ENCODE measurements around the gene TKT.

TKT gene

DNA sequence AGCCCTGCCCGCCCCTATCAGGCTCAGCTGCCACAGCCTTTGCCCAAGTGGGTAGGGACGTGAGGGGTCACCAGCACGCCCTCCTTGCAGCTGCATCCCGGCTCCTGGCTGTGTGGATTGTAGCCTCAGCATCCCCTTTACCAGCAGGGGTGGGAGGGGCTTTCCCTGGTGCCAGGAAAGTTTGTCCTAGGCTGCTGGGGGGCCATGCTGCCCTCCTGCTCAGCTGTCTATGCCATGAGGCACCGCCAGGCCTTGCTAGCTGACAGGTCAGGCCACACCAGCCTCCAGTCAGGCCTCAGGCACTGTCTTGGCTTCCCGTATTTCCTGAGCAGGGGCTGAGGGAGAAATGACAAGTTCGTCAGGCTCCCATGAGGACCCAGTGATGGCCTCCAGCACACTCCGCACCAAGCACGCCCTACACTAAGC lies 32.3 kb downstream of the TKT start:
- no peak for DNase-seq

DNA sequence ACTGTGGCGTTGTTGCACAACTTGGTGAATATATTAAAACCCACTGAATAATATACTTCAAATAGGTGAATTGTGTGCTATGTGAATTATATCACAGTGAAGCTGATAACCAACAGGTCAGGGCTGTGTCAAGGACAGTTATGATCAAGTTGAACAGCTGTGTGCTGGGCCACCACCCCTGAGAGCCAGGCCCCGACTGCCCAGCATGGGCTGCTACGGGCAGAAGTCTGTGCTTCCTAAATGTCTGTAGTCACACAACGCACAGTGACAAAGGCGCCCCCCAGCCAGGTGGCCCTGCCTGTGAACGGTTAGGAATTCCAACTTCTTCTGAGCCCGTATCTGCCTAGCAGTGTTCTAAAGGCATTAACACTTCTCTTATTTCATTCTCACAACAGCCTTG lies 32.8 kb downstream of the TKT start:
- no peak for DNase-seq

DNA sequence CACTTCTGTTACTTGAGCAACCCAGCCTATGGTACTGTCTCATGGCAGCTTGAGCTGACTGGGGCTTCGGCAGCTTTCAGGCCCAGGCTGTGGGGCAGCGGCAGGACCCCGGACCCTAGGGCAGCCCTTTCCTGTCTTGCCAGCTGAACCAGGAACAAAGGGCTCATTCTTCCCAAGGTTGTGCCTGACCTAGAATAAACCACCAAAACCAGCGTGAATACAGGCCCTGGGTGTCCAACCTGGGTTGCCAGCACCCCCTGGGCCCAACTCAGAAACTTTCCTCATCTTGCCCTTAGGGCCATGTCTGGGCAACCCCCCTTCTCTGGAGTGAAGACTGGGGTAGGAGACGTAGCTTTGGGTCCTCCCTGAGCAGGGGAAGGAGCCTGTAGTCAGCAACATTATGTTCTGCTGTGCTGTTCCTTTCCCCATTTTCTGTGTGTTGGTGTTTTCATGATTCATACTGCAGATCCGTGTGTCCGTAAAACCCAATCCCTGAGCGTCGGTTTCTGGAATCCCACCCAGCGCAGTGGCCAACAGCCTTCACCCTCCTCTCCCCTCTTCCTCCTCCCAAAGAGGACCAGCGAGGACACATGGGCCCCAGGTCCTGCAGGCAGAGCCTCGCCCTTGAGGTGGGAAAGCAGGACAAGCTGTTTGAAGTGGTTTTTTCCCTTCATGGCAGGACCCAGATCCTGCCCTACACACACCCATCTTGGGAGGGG lies 33.5 kb downstream of the TKT start:
- no peak for DNase-seq

GRCh38 chr3:53221827-53222182 lies 34.0 kb downstream of the TKT start:
- DNase-seq, result no peak

DNA sequence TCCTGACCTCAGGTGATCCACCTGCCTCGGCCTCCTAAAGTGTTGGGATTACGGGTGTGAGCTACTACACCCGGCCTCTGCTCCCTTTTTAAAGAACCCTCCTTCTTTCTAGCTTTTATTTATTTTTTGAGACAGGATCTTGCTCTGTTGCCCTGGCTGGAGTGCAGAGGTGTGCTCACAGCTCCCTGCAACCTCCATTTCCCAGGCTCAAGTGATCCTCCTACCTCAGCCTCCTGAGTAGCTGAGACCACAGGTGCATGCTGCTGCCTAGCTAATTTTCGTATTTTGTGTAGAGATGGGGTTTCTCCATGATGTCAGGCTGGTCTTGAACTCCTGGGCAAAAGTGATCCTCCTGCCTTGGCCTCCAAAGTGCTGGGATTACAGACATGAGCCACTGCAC lies 34.5 kb downstream of the TKT start:
- no peak for DNase-seq

DNA sequence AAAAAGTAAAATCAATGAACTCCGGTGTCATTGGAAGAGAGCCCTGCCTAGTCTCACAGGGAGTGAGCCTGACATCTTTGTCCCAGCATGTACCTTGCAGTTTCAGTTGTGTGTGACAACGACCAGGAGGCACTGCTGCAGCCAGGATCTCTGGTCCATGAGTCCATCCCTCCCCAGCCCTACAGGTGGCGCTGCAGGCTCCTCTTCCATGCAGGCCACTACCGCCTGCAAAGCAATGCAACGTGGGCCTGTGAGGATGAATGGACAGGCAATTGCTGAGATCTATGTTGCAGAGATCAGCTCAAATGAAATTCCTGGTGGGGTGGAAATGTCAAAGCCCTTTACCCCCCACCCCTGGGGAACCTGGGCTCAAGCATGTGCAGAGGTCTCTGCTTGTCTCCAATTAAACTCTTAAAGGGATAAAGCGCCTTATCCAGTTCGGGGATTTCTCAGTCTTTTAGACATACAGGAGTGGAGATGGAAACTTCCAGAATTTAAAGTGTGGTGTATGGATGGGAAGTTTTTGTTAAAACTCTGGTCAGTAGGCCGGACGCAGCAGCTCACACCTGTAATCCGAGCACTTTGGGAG lies 35.8 kb downstream of the TKT start:
- DNase-seq, result peak; percentile 75

DNA sequence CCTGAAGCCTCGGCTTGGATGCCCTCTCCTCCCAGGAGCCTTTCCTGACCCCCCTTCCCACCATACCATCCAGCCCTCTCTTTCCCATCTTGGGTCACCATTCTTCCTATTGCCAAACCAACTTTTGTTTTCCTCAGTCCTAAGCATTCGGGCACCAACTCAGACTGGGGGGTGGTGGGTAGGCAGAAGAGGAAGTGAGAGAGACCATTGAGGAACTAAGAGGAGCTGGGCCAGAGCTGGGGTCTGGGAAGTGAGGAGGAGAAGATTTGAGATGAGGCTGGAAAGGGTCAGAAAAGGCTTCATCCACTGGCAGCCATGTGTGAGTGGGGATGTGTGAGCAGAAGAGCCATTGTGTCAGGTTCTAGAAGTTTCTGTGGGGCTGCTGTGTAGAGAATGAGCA lies 37.7 kb downstream of the TKT start:
- DNase-seq, result no peak

- no peak for DNase-seq
Measured at GRCh38 chr3:53217175-53217574, 38.6 kb downstream of the TKT start.

GRCh38 chr3:53216723-53217122 lies 39.1 kb downstream of the TKT start:
- no peak for DNase-seq

GRCh38 chr3:53215816-53216215 lies 40.0 kb downstream of the TKT start:
- DNase-seq, result no peak

DNA sequence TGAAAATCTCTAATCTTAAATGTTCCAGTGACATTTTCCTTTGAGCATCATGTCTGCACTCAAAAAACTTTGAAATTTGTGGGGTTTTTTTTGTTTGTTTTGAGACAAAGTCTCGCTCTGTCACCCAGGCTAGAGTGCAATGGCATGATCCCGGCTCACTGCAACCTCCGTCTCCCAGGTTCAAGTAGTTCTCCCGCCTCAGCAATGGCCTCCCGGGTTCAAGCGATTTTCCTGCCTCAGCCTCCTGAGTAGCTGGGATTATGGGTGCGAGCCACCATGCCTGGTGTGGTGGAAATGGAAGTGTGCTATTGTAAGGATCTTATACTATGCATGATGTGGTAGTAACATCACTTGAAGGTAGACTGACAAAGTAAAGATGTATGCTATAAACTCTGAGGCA lies 42.5 kb downstream of the TKT start:
- DNase-seq, result no peak

DNA sequence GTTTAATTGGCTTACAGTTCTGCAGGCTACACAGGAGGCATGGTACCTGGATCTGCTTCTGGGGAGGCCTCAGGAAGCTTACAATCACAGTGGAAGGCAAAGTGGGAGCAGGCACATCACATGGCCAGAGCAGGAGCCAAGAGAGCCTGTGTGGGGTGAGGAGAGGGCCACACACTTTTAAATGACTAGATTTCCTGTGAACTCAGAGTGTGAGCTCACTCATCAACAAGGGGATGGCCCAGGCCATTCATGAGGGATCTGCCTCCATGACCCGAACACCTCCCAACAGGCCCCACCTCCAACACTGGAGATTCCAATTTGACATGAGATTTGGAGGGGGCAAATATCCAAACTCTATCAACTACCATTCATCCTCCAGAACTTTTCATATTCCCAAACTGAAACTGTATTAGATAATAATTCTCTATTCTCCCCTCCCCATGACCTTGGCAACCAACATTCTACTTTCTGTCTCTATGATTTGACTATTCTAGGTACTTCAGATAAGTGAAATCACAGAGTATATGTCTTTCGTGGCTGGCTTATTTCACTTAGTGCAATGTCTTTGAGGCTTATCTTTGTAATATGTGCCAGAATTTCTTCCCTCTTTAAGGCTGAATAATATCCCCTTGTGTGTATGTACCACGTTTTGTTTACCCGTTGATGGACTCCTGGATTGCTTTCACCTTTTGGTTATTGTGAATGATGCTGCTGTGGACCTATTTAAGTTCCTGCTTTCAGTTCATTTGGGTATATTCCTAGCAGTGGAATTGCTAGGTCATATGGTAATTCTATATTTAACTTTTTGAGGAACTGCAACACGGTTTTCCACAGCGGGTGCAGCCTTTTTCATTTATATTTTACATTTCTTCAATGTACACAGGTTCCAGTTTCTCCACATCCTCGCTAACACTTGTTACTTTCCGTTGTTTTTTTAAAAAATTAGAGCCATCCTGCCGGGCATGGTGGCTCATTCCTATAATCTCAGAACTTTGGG lies 43.8 kb downstream of the TKT start:
- no peak for DNase-seq

GRCh38 chr3:53202331-53203015 lies 53.3 kb downstream of the TKT start:
- no peak for DNase-seq

DNA sequence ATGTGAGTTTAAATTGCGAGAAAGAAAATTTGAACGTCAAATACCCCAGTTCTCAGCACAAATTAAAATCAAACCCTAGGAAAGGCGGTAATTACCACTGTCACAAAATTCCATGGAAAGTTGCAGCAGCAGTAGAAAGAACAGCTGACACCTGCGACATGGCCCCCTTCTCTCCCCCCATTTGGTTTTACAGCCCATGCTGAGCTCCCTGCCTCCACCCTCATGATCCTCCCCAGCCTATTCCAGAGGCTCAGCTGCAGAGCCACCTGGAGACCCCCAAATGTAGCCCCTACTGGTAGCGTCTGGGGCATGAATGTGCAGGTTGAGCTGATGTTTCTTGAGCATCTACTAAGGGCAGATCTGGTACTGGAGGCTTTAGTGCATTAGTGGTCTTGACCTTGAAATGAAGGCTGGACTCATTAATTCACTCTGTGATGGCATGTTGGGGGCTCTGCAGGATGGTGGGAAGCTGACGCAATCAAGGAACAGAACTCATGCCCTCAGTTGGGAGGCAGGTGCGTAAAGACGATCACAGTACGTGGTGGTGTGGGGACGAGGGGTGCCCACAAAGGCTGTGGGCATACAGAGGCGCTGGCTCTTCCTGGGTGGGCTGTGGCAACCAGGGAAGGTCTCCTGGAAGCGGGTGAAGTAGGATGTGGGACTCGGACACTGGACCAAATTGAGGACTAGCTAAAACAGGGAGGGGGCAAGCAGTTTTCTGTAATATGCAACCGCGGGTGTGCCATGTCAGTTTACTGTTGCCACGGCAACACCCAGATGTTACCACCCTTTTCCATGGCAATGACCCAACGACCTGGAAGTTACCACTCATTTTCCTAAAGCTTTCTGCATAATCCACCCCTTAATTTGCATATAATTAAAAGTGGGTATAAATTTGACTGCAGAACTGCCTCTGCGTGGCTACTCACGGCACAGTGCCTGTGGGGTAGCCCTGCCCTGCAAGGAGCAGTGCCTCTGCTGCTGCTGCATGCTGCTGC lies 55.0 kb downstream of the TKT start:
- DNase-seq, result no peak

DNA sequence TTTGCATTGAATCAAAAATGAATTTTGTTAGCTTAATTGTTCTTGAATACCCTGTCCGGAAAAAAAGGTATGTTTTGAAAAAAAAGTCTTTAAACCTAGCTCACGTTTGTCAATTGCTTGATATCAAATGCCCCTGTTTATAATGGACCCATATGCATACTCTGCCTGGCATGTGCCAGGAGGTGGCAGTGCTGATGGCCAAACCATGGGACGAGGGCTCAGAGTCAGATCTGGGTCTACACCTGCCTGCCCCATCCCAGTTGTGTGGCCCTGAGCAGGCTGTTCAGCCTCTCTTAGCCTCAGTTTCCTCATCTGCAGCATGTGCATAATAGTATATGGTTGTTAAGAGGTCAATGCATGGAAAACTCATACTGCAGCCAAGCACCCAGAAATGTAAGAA lies 56.0 kb downstream of the TKT start:
- no peak for DNase-seq

GRCh38 chr3:53198996-53199395 lies 56.8 kb downstream of the TKT start:
- no peak for DNase-seq

GRCh38 chr3:53198256-53198977 lies 57.4 kb downstream of the TKT start:
- DNase-seq, result no peak

GRCh38 chr3:53196575-53197407 lies 59.0 kb downstream of the TKT start:
- DNase-seq, result no peak

DNA sequence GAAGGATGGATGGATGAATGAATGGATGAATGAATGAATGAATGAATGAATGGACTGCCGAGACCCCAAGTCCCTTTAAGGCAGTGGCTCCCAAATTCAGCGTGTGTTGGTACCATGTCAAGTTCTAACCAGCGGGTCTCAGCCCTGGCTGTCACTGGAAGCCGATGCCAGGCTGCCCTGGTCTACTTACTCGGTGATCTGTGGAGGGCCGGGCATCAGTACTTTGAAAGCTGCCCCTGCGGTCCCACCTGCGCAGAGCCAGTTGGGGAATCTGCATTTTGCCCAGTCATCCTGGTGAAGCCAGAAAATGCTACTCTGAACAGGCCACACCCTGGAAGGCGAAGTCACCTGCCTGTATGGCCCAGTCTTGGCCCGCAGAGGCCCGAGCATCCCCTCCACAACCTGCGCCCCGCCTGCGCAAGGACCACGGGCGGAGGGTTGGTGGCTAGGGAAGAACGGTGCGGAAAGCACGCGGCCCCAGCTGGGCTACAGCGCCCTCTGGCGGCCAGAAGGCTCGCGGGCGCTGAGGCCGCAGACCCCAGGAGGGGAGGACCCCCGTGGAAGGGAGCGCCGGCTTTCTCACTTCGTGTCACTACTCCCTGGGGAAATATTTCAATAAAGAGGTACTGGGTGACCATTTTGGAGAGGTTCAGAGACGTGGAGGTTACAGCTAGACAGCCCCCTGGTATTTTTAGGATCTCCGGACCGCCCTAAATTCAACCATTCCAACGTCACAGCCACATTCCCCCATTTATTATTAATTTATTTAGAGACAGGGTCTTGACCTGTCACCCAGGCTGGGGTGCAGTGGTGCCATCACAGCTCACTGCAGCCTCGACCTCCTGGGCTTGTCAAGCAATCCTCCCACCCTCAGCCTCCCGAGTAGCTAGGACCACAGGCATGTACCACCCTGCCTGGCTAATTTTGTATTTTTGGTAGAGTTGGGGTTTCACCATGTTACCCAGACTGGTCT lies 59.9 kb downstream of the TKT start:
- DNase-seq, result peak; percentile 53
